GM12874 (cell line): Measurements from ENCODE around the gene LRRC10B.

ENCODE experiments used
- TF ChIP-seq, protein P1 (sequence below): IDR thresholded peaks from 2 replicates; pipeline ENCODE4 v1.5.1; 2011; ENCODE audit warnings: low read depth, mild to moderate bottlenecking, control low read depth, low read length, moderate library complexity; ENCODE audit not compliant: insufficient read depth

LRRC10B gene

DNA sequence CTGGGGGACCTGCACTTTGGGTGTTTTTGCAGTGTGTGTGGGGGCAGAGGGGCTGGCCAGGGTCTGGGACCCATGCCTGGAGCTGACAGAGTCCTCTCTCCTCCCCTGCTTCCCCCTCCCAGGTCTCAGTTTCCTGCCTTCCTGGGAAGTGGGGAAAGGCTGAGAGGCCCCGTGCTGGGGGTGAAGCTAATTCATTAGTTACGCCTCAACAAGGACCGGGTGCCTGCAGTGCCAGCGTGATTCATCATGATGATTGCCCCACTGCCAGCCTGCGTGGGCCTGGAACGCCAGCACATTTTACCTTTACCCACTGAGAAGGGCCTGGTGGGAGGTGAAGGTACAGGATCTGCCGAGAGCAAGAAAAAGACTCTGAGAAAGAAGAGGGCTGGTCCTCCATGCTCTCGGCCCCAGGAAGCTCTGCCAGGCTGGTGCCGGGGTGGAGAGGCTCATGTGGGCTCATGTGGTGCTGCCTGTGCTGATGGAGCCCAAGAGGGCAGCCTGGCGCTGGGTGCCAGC is 2.9 kb upstream of the LRRC10B start:
- TF ChIP-seq, protein P1, sequence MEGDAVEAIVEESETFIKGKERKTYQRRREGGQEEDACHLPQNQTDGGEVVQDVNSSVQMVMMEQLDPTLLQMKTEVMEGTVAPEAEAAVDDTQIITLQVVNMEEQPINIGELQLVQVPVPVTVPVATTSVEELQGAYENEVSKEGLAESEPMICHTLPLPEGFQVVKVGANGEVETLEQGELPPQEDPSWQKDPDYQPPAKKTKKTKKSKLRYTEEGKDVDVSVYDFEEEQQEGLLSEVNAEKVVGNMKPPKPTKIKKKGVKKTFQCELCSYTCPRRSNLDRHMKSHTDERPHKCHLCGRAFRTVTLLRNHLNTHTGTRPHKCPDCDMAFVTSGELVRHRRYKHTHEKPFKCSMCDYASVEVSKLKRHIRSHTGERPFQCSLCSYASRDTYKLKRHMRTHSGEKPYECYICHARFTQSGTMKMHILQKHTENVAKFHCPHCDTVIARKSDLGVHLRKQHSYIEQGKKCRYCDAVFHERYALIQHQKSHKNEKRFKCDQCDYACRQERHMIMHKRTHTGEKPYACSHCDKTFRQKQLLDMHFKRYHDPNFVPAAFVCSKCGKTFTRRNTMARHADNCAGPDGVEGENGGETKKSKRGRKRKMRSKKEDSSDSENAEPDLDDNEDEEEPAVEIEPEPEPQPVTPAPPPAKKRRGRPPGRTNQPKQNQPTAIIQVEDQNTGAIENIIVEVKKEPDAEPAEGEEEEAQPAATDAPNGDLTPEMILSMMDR: no peak

DNA sequence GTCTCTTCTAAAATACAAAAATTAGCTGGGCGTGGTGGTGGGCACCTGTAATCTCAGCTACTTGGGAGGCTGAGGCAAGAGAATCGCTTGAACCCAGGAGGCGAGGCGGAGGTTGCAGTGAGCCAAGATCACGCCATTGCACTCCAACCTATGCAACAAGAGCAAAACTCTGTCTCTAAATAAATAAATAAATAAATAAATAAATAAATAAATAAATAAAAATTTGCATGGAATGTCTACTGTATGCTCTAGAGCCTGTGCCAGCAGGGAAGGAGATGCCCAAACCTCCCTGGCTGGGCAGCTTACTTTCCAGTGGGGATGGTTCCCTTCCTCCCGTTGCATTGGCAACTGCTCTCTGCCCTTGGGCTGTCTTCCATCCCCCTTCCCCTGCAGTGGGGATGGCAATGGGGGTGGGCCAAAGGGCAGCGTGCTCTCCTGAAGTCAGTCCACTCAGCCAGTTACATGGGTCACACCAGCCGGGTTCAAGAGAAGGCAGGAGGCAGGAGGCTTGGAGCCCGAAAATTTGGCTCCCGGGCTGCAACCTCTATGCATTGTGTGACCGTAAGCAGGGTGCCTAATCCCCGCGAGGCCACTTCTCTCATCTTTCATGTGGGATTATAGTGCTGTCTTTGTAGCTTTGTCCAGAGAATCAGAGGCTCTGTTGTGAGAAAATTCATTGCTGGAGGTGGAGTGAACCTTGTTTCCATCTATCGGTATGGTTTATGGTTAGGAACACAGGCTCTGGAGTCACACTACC is 1.4 kb upstream of the LRRC10B start:
- TF ChIP-seq, protein P1: no peak

DNA sequence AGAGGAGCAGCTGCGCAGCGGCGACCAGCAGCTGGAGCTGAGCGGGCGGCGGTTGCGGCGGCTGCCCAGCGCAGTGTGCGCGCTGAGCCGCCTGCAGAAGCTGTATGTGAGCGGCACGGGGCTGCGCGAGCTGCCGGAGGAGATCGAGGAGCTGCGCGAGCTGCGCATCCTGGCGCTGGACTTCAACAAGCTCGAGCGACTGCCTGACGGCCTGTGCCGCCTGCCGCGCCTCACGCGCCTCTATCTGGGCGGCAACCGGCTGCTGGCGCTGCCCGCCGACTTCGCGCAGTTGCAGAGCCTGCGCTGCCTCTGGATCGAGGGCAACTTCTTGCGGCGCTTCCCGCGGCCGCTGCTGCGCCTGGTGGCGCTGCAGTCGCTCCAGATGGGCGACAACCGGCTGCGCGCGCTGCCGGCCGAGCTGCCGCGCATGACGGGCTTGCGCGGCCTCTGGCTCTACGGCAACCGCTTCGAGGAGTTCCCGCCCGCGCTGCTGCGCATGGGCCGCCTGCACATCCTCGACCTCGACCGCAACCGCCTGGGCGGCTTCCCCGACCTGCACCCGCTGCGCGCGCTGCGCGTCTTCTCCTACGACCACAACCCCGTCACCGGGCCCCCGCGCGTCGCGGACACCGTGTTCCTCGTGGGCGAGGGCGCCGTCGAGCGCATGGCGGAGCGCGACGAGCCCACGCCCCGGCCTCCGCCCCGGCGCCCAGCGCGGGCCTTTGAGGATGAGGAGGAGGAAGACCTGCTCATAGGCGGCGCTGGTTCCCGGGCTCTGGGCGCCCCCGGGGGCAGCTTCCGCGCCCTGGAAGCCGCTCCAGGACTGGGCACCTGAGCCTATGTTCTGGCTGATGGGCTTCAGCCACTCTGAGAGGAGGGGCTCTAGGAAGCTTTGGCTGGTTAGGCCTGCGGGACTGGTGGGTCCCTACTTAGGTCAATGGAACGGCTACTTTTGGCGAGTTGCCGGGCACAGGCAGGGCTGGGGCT is 787 bp downstream of the LRRC10B start:
- TF ChIP-seq, protein P1: peak; percentile 62

DNA sequence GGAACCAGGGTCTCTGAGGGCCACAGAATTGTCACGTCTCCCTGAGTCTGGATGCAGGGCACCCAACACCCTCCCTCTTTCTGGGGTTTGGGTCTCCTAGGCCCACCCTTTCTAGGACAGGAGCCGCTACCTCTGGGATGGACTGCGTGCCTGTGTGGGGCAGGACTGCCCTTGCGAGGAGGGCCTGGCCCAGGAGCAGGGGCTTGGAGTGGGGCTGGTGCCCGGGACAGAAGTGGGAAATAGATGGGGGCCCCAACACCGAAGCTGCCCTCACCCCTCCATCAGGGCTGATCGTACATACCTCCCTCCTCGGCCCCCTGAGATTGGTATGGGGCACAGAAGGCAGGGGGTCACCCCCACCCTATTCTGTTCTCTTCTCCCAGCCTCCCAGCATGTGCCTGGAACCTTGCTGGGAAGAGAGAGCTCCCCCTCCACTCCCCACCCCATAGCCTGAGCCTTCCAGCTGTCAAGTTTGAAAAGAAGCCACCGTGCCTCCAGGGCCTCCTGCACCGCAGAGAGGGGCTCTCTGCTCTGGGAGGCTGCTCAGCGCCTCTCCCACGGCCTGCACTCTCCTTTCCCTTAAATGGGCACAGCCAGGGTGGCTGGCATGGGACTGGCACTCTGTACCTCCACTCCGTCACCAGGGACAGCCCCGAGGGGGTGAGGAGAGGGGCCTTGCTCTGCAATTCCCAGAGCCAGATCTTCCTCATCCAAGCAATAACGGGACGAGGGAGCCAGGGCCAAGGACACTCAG is 1.8 kb downstream of the LRRC10B start:
- TF ChIP-seq, protein P1: no peak

DNA sequence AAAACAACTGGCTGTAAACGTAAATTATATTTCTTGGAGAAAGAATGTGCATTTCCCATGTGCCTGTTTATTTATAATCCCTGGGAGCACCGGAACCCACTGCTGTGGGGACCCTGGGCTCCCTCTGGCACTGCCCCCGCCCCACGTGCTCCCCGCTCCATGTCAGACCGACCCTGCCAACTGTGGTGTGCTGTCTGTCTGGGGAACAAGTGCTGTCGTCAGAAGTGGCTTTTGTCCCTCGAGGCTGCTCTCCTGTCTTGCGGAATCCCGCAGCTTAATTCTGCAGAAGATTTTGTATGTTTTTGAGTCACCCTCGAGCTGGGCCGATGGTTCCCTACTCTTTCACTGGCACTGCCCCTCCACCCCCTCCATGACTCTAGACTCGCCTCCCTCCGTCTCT is 2.4 kb downstream of the LRRC10B start:
- TF ChIP-seq, protein P1: no peak

DNA sequence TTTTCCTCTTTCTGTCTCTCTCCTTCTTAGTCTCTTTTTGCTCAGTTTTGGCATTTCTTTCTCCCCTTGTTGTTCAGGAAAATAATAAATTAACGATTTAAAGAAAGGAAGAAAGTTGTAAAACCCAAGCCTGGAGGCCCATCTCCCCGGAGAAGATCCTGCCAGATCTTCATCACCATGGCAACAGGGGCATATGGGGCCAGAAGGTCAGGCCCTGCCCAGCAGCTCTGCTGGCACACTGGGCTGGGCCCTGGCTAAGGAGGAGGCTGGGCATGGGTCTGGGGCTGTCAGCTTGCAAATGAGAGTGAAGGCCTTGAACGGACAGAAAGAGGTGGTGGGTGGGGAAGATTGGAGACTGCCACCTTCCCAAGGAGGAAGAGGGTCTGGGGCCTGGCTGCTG is 2.8 kb downstream of the LRRC10B start:
- TF ChIP-seq, protein P1: no peak
